Right hindlimb (tissue), 1 donor: ENCODE data around the gene SLX4IP.

ENCODE experiments used
- DNase-seq: peaks from one replicate; pipeline ENCODE4 v3.0.0-alpha.2; 2018

The SLX4IP gene

DNA sequence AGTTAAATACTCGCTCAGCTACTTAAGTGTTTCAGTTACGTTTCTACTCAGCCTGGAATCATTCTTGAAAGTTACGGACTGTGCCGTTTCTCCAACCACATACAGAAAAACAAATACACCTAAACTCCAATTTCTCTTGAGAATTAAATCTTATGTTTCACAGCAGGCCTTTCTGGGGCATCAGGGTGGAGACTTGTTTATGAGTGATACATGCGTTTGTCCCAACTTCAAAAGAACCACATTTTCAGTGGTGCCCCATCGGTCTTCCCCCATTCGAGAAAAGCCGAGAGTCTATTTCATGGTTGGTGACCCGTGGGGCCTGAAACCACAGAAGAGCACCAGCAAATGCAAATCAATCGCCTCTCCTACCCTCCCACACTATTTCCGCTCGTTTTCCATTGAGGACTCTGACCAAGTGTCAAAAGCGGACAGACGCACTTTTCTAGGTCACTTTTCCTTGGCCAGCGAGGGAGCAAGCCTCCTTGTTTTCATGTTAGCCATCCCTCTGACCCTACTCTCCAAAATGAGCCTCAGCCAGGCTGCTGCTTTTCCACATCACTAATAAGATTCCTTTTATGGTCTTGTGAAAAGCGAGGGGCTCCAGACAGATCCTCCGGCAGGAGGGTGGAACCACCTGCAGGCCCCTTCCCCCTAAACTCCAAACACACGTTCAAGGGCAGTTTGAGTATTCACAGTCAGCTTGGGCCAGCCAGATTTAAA is 235.6 kb downstream of the SLX4IP start:
- DNase-seq = no peak

DNA sequence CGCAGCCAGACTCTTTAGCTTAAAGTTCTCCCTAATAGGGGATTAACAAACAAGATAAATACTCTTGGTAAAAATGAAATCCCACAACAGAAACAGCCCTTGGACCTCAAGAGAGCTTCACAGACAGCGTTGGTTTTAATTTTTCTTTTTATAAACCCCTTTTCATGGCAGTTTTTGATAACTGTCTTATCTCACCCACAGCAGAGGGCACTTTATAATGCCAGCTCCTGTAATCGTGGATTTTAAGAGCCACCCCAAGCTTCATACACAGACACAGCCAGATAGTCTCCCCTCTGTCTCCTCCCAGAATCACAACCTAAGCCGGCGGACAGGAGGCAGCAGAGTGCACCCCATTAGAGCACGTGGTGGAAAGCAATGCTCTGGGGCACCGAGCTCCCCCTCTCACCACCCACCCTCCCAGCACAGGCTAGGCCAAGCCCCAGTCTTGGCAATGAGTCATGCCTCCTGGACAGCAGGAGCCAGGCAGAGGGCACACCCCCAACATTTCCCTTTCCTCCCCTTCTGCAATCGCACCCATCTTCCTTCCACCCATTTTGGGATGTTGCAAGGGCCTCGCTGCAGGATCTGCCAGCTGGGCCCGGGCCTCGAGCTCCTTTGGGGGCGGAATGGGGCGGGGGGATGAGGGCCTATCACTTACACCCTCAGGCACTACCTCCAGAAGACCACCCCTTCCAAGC is 236.3 kb downstream of the SLX4IP start:
- peak; percentile 87 for DNase-seq

DNA sequence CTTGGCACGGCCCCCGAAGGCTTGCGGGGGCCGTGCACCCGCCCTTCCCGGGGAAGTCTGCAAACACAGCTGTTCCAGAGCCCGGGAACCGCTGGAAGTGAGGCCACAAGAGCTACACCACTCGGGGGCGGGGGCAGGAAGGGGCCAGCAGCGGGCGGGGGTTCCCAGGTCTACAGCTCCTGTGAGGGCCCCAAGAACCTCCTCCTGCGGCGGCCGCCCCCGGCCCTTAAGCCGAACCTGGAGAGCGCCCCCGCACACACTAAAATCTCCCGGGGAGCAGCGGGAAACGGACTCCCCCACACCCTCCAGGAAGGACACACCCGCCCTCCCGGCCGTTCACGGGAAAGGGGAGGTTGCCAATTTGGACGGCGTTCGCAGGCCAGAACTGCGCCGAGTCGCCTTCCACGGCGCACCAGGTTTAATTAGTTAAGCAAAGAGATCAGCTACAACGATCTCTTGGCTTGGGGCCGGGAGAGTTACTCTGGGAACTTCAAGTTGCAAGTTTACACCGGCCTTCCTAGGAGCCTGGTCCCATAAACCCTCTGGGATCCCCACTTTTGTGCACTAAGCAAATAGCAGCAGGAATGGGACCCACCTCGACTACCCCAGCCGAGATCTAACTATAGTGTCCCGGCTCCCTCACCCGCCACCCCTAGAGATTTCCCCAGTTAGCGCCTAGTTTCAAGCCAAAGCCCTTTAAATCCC is 237.0 kb downstream of the SLX4IP start:
- peak; percentile 90 for DNase-seq

DNA sequence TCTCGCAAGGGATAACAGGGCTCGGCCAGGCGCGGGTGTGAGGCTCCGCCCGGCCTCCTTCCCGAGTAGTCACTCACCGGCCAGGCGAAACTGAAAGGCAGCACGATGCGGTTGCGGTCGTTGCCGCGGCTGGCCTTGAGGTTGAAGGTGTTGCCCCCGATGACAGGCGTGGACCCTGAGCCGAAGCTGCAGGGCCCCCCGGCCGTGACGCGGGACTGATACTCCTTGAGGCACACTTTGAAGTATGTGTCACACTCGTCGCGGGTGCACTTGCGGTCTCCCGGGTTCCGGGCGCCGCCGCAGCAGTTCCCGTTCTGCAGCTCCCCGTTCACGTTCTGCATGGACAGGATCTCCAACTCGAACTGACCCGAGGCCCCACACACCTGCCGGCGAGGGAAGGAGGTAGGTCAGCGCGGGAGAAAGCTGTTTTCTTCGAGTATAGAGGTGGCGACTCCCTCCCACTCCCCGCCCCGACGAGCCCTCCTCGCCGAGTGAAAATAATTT is 237.6 kb downstream of the SLX4IP start:
- DNase-seq = peak; percentile 62

DNA sequence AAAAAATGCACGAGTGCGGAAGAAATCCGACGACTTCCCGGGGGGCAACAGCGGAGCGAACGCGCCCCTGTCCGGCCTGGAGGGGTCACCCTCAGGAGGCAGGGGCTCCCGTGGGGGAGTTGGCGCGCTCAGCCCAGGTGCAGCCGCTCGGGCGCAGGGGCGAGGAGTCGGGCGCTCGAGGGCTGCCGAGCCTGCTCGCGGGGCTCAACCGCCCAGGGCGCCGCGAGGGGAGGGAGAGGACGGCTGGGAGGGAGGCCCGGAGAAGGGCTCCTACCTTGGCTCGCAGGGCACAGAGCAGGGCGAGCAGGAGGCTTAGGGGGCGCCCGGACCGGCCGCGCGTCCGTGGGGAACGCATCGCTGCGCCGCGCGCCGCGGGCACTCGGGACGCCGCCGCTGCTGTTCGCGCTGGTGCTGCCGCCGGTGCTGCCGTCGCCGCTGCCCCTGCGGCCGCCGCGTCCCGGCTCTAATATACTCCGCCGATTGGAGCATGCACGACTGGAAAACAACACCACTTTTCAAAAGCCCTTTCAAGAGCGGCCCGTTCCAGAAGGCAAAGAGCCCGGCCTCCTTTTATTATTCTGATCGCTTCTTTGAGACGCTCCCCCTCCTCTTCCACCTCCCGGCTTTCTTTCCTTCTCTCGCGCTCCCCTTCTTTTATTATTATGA is 238.2 kb downstream of the SLX4IP start:
- DNase-seq = no peak

DNA sequence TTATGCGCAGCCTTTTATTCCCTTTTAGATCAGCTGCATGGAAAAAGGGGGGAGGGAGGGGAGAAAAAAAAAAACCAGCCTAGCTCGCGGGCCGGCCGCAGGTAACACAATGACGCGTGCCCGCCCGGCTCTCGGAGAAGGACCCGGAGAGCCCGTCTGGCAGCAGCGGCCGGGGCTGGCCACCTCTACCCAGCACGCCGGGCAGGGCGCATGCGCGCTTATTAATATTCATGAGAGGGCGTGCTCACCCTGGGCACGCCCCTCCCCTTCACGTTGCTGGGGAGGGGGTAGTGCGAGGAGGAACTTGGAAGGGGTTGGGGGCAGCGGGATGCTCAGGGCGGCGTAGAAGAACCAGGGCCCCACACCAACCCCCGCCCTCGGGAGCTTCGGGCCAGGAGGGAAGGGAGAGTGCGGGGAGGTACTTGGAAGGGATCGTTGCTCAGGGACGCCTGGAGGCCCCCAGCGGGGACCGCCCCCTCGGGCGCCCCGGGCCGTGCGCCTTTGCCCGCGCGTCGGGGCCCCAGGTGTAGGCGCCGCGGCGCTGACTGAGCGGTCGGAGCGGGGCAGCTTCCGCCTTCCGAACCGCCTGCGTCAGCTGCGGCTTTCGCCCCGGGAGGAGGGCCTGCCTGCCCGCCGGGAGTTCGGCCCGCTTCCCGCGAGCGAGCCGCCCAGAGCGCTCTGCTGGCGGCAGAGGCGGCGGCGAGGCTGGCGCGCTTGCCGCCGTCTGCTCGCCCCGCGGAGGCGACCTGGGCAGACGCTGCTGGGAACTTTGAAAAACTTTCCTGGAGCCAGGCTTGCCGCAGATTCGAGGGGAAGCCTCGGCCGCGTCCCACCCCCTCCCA is 239.0 kb downstream of the SLX4IP start, which contains the start of gene JAG1:
JAG1 (minus strand) TSS at position 158 of the 842 bp plus-strand sequence. CDS start 469 bp downstream, outside the sequence.
- peak; percentile 96 for DNase-seq

DNA sequence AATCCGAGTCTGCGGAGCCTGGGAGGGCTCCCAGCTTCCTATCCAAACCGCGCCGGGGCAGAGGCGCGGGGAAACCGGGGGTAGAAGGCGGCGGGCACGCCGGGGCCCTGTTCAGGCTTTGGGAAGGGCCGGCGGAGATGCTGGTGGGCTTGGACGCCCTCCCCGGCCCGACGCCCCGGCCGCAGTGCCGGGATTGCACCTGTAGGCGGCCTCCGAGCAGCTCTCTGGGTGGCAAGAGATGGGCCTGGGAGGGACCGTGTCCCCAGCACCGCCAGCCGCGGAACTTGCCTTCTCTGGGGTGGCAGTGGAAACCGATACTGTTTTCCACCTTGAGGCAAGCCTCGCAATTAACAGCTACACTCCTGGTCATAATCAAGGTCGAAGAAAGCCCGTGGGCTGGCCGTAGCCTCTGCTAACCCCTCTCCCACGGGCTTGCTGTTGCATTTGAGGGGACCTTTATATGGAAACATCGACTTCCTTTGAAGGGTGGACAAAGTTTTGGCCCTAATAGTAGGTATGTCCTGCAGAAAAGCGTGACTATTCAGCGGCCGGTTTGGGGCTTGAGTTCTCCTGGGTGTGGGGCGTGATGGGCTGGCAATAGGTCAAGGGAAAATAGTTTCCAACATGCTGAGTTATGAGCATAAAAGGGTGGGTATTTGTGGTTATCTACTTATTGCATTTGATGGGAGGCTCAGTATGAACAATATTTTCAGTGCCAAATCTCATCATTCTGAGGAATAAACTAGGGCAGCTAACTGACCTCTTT is 239.8 kb downstream of the SLX4IP start:
- peak; percentile 90 for DNase-seq

DNA sequence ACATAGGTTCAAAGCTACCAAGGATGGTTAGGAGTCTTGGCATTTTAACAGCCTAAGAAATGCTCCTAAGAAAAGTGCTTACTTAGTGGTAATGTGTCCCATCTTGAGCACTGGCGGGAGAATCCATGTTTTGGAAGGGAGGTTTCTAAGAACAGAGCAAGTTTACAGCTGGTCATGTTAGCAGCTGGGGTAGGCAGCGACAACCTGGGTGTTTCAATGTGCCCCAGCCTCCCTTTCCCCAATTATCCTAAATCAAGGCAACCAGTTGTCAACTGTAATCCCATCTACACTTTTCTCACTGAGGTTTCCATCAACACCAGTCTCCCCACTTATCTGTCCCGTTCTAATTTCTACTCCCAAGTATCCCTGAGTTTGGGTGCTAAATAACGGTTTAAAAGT is 240.3 kb downstream of the SLX4IP start:
- DNase-seq = no peak

DNA sequence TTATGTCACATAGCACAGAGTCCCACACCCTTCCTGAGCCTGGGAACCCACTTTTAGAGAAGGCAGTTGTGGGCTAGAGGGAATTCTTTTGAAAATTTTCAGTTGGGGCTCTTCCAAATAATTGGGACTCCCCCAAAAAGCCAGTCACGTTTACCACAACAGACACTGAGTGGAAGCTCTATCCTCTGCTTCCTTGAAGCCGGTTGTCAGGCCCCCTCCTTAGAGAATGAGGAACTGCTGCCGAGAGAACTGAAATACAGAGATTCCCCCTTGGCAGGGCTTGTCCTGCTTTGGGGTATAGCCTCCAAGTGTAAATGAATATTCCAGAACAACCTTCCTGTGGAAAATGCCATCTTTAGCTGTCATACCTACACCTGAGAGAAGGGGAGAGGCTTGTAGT is 241.4 kb downstream of the SLX4IP start:
- DNase-seq = no peak
